Activated T-cell treated with anti-CD3 and anti-CD28 coated beads for 1 hour (primary cell): ENCODE measurements around the gene CCNA1.

Experiments used
- DNase-seq: peaks from one replicate; pipeline ENCODE4 v3.0.0-alpha.2; 2020; ENCODE audit warnings: low read depth

CCNA1 gene

GRCh38 chr13:36454121-36454520 lies 21.8 kb downstream of the CCNA1 start:
- DNase-seq: no peak

DNA sequence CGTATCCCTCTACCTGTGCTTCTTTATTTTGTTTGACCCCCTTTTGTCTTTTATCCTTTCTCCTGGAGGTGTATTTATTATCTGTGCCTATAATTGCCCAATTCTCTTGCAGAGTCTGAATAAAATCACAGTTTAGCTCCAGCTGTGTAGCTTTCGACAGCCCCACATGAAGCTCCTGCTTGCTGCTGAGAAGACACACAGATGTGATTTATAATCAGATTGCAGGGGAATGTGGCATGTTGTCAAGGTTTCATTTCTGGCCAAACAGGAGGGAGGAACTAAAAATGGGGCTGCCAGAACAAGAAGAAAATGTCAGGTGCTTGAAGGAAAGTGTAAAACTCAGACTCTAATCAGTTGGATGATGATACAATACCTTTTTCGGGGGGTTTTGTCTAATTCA lies 22.7 kb downstream of the CCNA1 start:
- no peak for DNase-seq

DNA sequence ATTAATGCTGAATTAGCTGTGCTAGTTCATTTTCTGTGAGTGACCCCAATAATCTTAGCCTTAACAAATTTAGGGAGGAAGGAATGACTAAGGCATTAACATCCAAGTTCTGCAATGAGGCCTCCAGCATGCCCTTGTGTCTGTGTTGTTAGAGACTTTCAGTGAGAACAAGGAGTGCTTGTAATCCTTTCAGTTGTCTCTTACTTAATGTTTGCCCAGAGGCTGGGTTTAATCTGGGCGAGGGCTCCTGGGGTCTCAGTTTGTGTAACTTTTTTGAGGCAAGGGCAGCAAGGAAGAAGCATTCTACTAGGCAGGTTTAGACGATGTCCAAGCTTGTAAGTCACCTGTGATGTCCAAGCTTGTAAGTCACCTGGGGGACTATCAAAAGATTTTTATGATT lies 24.3 kb downstream of the CCNA1 start:
- DNase-seq: no peak

- DNase-seq: no peak
Observed at GRCh38 chr13:36461506-36461905, 29.2 kb downstream of the CCNA1 start.

DNA sequence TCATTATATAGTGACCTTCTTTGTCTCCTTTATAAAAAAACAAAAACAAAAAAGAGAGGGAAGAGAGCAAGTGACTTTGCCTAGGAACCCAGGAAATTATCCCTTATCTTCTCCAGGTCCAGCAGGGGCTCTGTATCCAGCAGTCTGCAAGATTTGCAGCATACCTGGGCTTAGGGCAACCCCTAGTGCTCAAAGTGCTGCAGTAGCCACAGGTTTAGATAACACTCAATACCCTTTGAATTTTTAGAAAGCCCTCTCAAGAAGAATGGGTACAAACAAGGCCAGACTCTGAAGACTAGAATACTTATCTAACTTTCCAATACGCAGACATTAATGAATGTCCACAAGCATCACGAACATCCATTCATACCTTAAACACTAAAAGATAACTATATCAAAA lies 43.2 kb downstream of the CCNA1 start:
- DNase-seq: no peak

- DNase-seq: no peak
Observed at GRCh38 chr13:36476661-36477060, 44.4 kb downstream of the CCNA1 start.

DNA sequence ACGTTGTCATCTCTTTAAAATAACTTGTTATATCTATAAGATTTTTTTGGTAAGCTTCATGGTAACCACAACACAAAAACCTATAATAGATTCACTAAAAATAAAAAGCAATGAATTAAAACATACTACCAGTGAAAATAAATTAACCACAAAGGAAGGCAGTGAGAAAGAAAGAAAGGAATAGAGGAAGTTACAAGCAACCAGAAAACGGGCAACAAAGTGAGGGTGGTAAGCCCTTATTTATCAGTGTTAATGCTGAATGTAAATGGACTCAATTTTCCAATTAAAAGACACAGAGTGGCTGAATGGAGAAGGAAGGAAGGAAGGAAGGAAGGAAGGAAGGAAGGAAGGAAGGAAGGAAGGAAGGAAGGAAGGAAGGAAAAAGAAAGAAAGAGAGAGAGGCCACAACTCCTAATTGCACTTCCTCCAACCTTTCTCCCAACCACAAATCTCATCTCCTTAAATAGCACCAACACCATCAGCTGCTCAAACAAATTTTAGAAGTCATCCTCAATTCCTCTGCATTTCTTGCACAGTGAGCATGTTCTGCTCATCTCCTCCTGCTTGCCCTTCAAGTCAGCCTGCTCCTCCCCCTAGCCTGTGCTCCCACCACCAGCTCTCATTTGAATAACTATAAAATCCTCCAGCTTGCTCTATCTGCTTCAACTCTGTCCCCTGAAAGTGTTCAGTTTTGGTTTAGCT lies 48.6 kb downstream of the CCNA1 start:
- no peak for DNase-seq

DNA sequence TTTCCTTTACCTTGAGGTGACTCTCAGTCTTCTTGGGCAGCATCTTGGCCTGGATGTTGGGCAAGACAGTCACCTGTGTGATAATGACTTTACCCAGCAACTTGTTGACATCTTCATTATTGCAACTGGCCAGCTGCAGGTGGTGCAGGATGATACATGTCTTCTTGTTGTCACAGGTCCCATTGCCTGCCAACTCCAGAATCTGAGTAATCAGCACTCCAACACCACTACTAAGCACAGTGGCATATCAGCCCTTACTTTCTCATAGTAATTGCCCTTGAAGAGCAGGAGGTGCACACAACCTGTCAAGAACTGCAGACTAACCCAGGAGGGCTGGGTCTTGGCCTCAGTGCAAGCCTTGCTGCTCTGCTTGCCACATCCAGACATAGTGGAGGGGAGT lies 57.8 kb downstream of the CCNA1 start:
- DNase-seq: no peak
